ENCODE measurements around the gene NEU1.
"Not testable (repeated sequence)": the region's sequence is repeated elsewhere in the genome, so short reads cannot be mapped to it uniquely, and the experiment has no call there.

NEU1 gene

DNA sequence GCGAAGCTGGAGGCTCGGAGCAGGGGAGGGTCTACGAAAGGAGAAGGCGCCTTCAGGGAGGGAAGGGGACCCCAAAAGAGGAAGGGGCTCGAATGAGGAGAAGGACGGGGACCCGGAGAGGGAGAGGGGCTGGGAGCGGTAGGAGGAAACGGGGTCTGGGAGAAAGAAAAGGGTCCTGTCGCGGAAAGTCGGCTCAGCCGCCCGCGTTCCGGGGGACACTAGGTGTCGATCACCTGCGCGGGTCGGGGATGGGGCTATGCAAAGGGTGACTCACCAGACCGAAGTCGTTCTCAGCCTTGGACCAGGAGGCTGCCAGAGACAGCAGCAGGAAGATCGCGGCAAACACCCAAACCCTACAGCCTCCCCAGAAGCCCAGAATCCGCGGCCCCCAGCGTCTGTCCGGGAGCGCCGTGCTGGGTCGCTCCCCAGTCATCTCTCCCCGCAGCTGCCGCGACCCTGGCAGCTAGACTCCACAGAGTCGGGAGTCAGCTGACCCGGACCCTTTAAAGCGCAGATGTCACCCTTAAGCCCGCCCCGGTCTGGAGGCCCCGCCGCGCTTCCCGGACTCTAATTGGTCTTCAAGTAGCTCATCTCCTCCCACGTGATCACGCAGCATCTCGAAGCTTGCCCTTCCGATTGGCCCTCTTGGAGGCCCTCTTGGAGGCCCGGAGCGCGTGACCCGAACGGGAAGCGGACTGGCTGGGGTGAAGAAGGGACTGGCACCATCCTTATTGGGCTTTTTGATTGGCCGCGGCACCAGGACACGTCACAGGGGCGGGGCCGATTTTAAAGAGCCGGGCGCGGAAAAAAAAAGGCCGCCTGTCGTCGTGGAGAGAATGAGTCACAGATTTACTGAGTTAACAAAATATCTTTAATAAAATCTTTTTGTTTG, at the start of gene NEU1:
Gene NEU1 (minus strand): TSS at position 478 of the 892 bp plus-strand sequence. CDS start 45 bp downstream, at position 433.
- H3K9ac ChIP-seq (ENCODE audit: low read length), result peak within 1 kb of the TSS; percentile 76
- peaks cover 14% of the 10 kb centered on the region for H3K36me3 ChIP-seq (ENCODE audit: control insufficient read depth, insufficient read depth, low read length)
- H3K4me1 ChIP-seq (ENCODE audit: control insufficient read depth, insufficient read depth, low read length), result peaks cover 5% of the 10 kb centered on the region
- H3K4me3 ChIP-seq (ENCODE audit: low read length), result peak within 1 kb of the TSS; percentile 77
- no peaks in the 10 kb centered on the region for H3K27me3 ChIP-seq (ENCODE audit: control insufficient read depth, insufficient read depth, low read length)
- H3K27ac ChIP-seq (ENCODE audit: low read depth, low read length), result peak within 1 kb of the TSS; percentile 87

DNA sequence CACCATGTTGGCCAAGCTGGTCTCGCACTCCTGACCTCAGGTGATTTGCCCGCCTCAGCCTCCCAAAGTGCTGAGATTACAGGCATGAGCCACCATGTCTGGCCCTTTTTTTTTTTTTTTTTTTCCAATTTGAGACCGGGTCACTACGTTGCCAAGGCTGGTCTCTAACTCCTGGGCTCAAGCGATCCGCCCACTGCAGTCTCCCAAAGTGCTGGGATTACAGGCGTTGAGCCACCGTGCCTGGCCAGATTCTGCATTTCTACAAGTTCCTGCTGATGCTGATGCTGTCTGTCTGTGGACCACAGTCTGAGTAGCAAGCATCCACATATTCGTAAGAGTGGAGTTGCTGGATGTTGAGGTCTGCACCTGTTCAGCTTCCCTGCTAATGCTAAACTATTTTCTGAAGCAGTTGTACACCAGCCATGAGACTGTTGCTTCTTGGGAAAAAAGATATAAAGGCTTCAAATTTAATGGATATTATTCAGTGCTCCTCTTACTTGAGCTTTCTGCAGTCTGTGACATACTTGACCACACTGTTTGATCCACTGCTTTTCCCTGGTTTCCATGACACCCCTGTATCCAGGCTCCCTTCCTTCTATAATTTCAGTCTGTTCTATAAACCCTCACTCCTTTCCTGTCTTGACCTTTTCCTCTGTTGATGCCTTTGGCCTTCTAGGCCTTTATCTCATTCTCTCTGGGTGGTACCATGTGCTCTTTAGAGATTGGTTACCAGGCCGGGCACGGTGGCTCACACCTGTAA, 49.4 kb upstream of the NEU1 start:
- no peak overlapping the region for H3K9ac ChIP-seq (ENCODE audit: low read length)
- no peaks in the 10 kb centered on the region for H3K4me1 ChIP-seq (ENCODE audit: control insufficient read depth, insufficient read depth, low read length)
- H3K36me3 ChIP-seq (ENCODE audit: control insufficient read depth, insufficient read depth, low read length), result no peaks in the 10 kb centered on the region
- no peak overlapping the region for H3K4me3 ChIP-seq (ENCODE audit: low read length)
- H3K27ac ChIP-seq (ENCODE audit: low read depth, low read length), result no peak overlapping the region
- no peaks in the 10 kb centered on the region for H3K27me3 ChIP-seq (ENCODE audit: control insufficient read depth, insufficient read depth, low read length)

DNA sequence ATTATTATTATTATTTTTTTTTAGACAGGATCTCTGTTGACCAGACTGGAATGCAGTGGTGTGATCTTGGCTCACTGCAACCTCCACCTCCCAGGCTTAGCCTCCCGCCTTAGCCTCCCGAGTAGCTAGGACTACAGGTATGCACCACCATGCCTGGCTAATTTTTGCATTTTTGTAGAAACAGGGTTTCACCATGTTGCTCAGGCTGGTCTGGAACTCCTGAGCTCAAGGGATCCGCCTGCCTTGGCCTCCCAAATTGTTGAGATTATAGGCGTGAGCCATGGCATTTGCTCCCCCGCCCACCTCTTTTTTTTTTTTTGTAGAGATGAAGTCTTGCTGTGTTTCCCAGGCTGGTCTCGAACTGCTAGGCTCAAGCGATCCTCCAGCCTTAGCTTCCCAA, 46.7 kb upstream of the NEU1 start:
- H3K27ac ChIP-seq (ENCODE audit: low read depth, low read length); H3K4me3 ChIP-seq (ENCODE audit: low read length); H3K4me1 ChIP-seq (ENCODE audit: control insufficient read depth, insufficient read depth, low read length); H3K27me3 ChIP-seq (ENCODE audit: control insufficient read depth, insufficient read depth, low read length); H3K36me3 ChIP-seq (ENCODE audit: control insufficient read depth, insufficient read depth, low read length); H3K9ac ChIP-seq (ENCODE audit: low read length): not testable (repeated sequence)

DNA sequence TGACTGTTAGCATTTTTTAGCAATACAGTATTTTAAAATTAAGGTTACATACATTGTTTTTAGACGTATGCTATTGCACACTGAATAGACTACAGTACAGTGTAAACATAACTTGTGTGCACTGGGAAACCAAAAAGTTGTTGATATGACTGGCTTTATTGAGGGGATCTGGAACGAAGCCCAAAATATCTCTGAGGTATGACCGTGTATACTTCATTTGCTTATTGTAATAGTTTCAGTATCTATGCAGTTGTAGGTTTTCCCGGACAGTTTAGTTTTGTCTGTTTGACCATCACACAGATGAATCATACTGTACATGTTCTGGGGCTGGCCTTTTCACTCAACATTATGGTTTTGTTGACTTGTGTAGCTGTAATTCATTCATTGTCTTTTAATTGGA, 46.2 kb upstream of the NEU1 start:
- Histone ChIP-seq H3K9ac (ENCODE audit: low read length) (no peak overlapping the region), H3K4me1 (ENCODE audit: control insufficient read depth, insufficient read depth, low read length) (no peaks in the 10 kb centered on the region), H3K4me3 (ENCODE audit: low read length) (no peak overlapping the region), H3K27me3 (ENCODE audit: control insufficient read depth, insufficient read depth, low read length) (no peaks in the 10 kb centered on the region), H3K36me3 (ENCODE audit: control insufficient read depth, insufficient read depth, low read length) (no peaks in the 10 kb centered on the region), H3K27ac (ENCODE audit: low read depth, low read length) (no peak overlapping the region)

DNA sequence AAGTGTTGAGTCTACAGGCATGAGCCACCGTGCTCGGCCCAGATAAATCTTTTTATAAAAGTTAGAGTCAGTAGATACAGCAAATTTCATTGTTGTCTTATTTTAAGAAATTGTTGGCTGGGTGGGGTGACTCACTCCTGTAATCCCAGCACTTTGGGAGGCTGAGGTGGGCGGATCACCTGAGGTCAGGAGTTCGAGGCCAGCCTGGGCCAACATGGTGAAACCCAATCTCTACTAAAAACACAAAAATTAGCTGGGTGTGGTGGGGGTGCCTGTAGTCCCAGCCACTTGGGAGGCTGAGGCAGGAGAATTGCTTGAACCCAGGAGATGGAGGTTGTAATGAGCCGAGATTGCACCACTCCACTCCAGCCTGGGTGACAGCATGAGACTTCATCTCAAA, 45.6 kb upstream of the NEU1 start:
- H3K27ac ChIP-seq (ENCODE audit: low read depth, low read length); H3K4me3 ChIP-seq (ENCODE audit: low read length); H3K9ac ChIP-seq (ENCODE audit: low read length); H3K27me3 ChIP-seq (ENCODE audit: control insufficient read depth, insufficient read depth, low read length); H3K36me3 ChIP-seq (ENCODE audit: control insufficient read depth, insufficient read depth, low read length); H3K4me1 ChIP-seq (ENCODE audit: control insufficient read depth, insufficient read depth, low read length): not testable (repeated sequence)

DNA sequence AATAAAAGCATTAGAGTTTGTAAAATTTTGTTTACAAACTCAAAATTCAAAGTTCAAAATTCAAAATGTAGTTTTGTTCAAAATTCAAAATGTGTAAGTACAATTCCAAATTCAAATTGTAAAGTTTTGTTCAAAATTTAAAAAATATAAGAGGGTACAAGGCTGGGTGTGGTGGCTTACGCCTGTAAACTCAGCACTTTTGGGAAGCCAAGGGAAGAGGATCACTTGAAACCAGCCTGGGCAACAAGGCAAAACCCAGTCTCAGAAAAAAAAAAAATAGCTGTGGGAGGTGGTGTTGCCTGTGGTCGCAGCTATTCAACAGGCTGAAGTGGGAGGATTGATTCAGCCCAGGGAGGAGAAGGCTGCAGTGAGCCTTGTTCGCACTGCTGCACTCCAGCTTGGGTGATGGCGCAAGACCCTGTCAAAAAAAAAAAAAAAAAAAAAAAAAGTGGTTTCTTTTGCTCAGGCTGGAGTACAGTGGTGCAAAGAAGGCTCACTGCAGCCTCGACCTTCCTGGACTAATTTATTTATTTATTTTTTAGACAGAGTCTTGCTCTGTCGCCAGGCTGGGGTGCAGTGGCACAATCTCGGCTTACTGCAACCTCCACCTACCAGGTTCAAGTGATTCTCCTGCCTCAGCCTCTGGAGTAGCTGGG, 44.7 kb upstream of the NEU1 start:
- Histone ChIP-seq H3K27me3 (ENCODE audit: control insufficient read depth, insufficient read depth, low read length) (no peaks in the 10 kb centered on the region), H3K4me1 (ENCODE audit: control insufficient read depth, insufficient read depth, low read length) (peaks cover 5% of the 10 kb centered on the region), H3K27ac (ENCODE audit: low read depth, low read length) (no peak overlapping the region), H3K4me3 (ENCODE audit: low read length) (no peak overlapping the region), H3K36me3 (ENCODE audit: control insufficient read depth, insufficient read depth, low read length) (no peaks in the 10 kb centered on the region), H3K9ac (ENCODE audit: low read length) (no peak overlapping the region)

DNA sequence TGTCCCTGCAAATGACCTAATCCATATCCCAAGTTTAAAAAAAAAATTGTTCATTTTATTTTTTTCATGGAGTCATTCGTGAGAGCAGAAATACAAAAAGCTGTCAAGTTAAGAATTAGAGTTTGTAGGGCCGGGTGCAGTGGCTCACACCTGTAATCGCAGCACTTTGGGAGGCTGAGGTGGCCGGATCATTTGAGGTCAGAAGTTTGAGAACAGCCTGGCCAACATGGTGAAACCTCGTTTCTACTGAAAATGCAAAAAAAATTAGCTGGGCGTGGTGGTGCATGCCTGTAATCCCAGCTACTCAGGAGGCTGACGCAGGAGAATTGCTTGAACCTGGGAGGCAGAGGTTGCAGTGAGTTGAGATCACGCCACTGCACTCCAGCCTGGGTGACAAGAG, 44.1 kb upstream of the NEU1 start:
- H3K27ac ChIP-seq (ENCODE audit: low read depth, low read length); H3K4me1 ChIP-seq (ENCODE audit: control insufficient read depth, insufficient read depth, low read length); H3K27me3 ChIP-seq (ENCODE audit: control insufficient read depth, insufficient read depth, low read length); H3K9ac ChIP-seq (ENCODE audit: low read length); H3K36me3 ChIP-seq (ENCODE audit: control insufficient read depth, insufficient read depth, low read length); H3K4me3 ChIP-seq (ENCODE audit: low read length): not testable (repeated sequence)

DNA sequence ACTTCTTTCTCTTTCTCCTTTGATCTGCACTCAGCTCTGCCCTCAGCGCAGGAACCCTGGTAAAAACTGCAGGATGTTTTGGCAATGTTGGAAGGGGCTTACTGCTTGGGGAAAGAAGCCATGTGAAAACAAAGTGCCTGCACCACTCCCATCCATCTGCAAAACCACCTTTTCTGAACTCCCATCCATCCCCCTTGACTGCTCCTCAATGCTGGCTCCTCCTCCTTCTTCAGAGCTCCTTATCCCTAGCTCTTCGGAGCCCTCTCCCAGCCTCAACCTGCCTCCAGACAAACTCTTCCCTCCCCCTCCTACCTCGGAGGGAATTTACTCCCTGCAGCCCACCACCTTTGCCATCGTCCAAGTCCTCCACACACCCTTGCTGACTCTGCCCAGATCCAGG, 43.5 kb upstream of the NEU1 start:
- Histone ChIP-seq H3K36me3 (ENCODE audit: control insufficient read depth, insufficient read depth, low read length) (no peaks in the 10 kb centered on the region), H3K9ac (ENCODE audit: low read length) (no peak overlapping the region), H3K4me1 (ENCODE audit: control insufficient read depth, insufficient read depth, low read length) (peaks cover 5% of the 10 kb centered on the region), H3K27ac (ENCODE audit: low read depth, low read length) (no peak overlapping the region), H3K27me3 (ENCODE audit: control insufficient read depth, insufficient read depth, low read length) (no peaks in the 10 kb centered on the region), H3K4me3 (ENCODE audit: low read length) (no peak overlapping the region)

DNA sequence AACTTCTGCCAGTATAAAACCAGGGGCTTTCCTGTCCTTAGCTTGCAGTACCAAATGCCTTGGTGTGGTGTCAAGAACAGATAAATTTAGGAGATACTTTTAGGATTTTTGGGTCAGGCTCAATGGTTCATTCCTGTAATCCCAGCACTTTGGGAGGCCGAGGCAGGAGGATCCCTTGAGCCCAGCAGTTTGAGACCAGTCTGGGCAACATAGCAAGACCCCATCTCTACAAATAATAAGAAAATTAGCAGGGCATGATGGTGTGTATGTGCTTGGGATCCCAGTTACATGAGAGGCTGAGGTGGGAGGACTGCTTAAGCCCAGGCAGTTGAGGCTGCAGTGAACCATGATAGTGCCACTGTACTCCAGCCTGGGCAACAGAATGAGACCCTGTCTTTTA, 42.4 kb upstream of the NEU1 start:
- Histone ChIP-seq H3K4me3 (ENCODE audit: low read length) (no peak overlapping the region), H3K9ac (ENCODE audit: low read length) (no peak overlapping the region), H3K36me3 (ENCODE audit: control insufficient read depth, insufficient read depth, low read length) (no peaks in the 10 kb centered on the region), H3K27me3 (ENCODE audit: control insufficient read depth, insufficient read depth, low read length) (no peaks in the 10 kb centered on the region), H3K27ac (ENCODE audit: low read depth, low read length) (no peak overlapping the region), H3K4me1 (ENCODE audit: control insufficient read depth, insufficient read depth, low read length) (peaks cover 5% of the 10 kb centered on the region)

DNA sequence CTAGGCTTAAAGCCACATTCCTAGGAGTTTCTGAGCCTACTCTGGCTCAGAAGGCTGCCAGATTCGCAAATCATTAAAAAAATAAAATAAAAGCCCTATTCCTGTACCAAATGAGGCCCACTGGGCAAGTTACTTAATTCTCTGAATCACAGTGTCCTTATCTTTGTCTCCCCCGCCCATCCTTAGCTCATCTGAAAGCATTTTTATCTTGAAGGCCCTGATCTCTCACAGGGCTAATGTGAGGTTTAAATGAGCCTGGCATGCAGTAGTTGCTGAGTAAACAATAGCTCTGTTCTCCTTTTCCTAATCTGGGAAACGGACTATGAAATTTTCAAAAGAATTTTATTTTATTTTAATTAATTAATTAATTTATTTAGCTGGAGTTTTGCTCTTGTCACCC, 41.3 kb upstream of the NEU1 start:
- Histone ChIP-seq H3K4me3 (ENCODE audit: low read length) (no peak overlapping the region), H3K9ac (ENCODE audit: low read length) (no peak overlapping the region), H3K27ac (ENCODE audit: low read depth, low read length) (no peak overlapping the region), H3K4me1 (ENCODE audit: control insufficient read depth, insufficient read depth, low read length) (peaks cover 5% of the 10 kb centered on the region), H3K27me3 (ENCODE audit: control insufficient read depth, insufficient read depth, low read length) (no peaks in the 10 kb centered on the region), H3K36me3 (ENCODE audit: control insufficient read depth, insufficient read depth, low read length) (no peaks in the 10 kb centered on the region)

DNA sequence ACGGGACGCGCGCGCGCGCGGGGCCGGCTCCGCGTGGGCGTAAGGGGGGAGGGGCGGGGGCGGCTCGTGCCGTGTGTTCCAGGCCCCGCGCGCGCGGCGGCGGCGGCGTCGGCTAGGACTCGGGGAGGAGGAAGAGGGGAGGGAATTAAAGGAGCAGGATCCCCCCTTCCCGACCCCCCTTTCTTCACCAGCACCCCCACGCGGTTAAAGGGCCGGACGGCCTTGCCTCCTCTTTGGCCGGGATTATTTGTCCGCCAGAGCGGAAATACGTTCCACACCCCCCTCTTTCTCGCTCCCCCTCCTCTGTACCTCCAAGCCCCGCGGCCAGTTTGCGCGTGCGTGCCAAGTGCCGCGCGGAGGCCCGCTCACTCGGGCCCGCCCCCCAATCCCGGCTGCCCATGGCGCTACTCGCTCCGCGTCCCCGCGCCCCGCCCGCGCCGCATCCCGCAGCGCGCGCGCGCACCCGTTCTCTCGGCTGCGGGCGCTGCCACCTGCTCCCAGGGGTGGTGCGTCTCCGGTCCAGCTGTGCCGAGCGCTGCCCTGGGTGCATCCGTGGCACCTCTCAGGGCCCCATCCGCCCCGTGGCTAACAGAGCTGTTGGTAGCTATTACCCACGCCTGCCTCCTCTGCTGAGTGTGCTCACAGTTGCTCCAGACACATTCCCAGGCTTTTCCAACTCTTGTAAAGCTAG, 39.5 kb upstream of the NEU1 start, which contains the start of gene ZBTB12:
Gene ZBTB12 (minus strand): TSS at position 134 of the 691 bp plus-strand sequence. CDS start 781 bp downstream, outside the sequence.
- Histone ChIP-seq H3K36me3 (ENCODE audit: control insufficient read depth, insufficient read depth, low read length) (no peaks in the 10 kb centered on the region), H3K27me3 (ENCODE audit: control insufficient read depth, insufficient read depth, low read length) (no peaks in the 10 kb centered on the region), H3K4me3 (ENCODE audit: low read length) (peak within 1 kb of the TSS; percentile 89), H3K4me1 (ENCODE audit: control insufficient read depth, insufficient read depth, low read length) (peaks cover 10% of the 10 kb centered on the region), H3K9ac (ENCODE audit: low read length) (peak within 1 kb of the TSS; percentile 61), H3K27ac (ENCODE audit: low read depth, low read length) (peak within 1 kb of the TSS; percentile 90)

DNA sequence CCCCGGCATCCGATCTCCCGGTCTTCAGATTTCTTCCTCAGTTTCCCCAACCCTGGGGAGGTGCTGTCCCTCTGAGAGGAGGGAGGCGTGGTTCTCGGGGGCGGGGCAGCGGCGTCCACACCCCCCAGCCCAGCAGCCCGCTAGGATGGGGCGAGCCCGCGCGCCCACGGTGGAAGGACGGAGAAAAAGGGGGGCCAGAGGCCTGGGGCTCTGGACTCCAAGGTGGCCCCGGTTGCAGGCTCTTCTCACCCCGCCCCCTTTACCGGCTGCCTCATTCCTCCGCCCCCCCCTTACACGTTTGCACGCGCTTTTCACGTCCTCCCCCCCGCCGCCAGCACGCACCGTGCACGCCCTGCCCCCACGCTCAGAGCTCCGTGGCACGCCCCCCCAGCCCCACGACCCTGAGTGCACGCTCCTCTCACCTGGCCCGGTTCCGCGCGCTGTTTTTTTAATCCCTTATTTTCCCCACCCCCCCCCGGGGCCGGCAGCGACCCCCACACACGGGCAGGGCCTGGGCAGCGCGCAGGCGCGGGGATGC, 38.9 kb upstream of the NEU1 start:
- no peaks in the 10 kb centered on the region for H3K27me3 ChIP-seq (ENCODE audit: control insufficient read depth, insufficient read depth, low read length)
- peak overlapping the region; percentile 89 for H3K4me3 ChIP-seq (ENCODE audit: low read length)
- no peaks in the 10 kb centered on the region for H3K36me3 ChIP-seq (ENCODE audit: control insufficient read depth, insufficient read depth, low read length)
- peak overlapping the region; percentile 90 for H3K27ac ChIP-seq (ENCODE audit: low read depth, low read length)
- peaks cover 10% of the 10 kb centered on the region for H3K4me1 ChIP-seq (ENCODE audit: control insufficient read depth, insufficient read depth, low read length)
- H3K9ac ChIP-seq (ENCODE audit: low read length), result no peak overlapping the region
